K562 (cell line): ENCODE data around the gene OSM. TPM values are rescaled to one million over a fixed set of nuclear protein-coding genes. Genes with fewer than 3 reads are reported as not detected.

Source experiments
- ATAC-seq: fragments of 200-7000 bp; cut with Tn5 transposase; 3 replicates; pipeline ENCODE4 v1.9.1; 2020; ENCODE audit warnings: moderate library complexity
- BruUV-seq: library from RNA; stranded (reverse); fragments of 400-500 nt; replicated peaks from 2 replicates; lab custom pipeline; 2021; lab: Mats Ljungman, UMichigan
- CTCF ChIA-PET: fragments of 300-600 bp; formaldehyde crosslinking; extraction: SDS; loops from one replicate; lab custom pipeline; 2021; ENCODE audit warnings: low intra/inter-chr PET ratio; lab: Yijun Ruan, JAX
- POLR2A ChIA-PET: fragments of 300-600, 350-650 bp; sonication (Branson Sonifier 250); formaldehyde crosslinking; extraction: SDS; loops from one replicate; lab custom pipeline; 2021; ENCODE audit warnings: antibody characterized with exemption, inconsistent platforms; lab: Yijun Ruan, JAX
- DNase-seq, 4 experiments: peaks; one replicate each; pipeline versions ENCODE4 v3.0.0 to v3.0.0-alpha.2; 2011 to 2018; ENCODE audit warnings: low spot score in 3 of 4, mixed read lengths in 3 of 4; ENCODE audit errors: extremely low read depth in 1 of 4
- FAIRE-seq: peaks from 2 replicates; lab custom pipeline; 2011; peaks lifted over from hg19 to GRCh38; lab: Jason Lieb, UNC
- H2AFZ ChIP-seq: 2 replicates; pipeline ENCODE4 v1.6.0; 2011; ENCODE audit warnings: low read depth, low read length, control low read depth, inconsistent platforms
- H3K27ac ChIP-seq: fragments of 200-600 bp; 3 replicates; pipeline ENCODE4 v1.8.0; 2011; ENCODE audit warnings: low read depth, mild to moderate bottlenecking, control low read depth, inconsistent platforms, low read length, moderate library complexity, mixed read lengths; ENCODE audit errors: extremely low read depth
- H3K27me3 ChIP-seq, 2 experiments: fragments of 300-600 bp in 1 of 2; 2 replicates in 1 of 2; 3 replicates in 1 of 2; pipeline versions ENCODE4 v1.6.0 to v1.8.0; 2011; ENCODE audit warnings: inconsistent platforms in 2 of 2, low read length in 2 of 2, mild to moderate bottlenecking in 1 of 2, mixed read lengths in 1 of 2, moderate library complexity in 1 of 2; ENCODE audit not compliant: control insufficient read depth in 2 of 2, insufficient read depth in 2 of 2
- H3K36me3 ChIP-seq: fragments of 300-600 bp; 3 replicates; pipeline ENCODE4 v1.8.0; 2011; ENCODE audit warnings: mild to moderate bottlenecking, low read length, inconsistent platforms; ENCODE audit not compliant: control insufficient read depth, insufficient read depth
- H3K4me1 ChIP-seq, 2 experiments: fragments of 200-600 bp in 1 of 2; replicated peaks in 1 of 2; 2 replicates in 1 of 2; 3 replicates in 1 of 2; pipeline versions ENCODE4 v1.5.1 to v1.8.0; 2011; ENCODE audit warnings: inconsistent platforms in 2 of 2, low read length in 2 of 2, mild to moderate bottlenecking in 1 of 2, mixed read lengths in 1 of 2, moderate library complexity in 1 of 2; ENCODE audit not compliant: control insufficient read depth in 2 of 2, insufficient read depth in 2 of 2
- H3K4me2 ChIP-seq: 2 replicates; pipeline ENCODE4 v1.6.1; 2011; ENCODE audit warnings: low read length, control low read depth, inconsistent platforms, mixed read lengths; ENCODE audit not compliant: insufficient read depth
- H3K4me3 ChIP-seq: fragments of 200-600 bp; sonication (generic), shearing (Covaris generic); 2 replicates; pipeline ENCODE4 v1.5.1; 2016; ENCODE audit warnings: control low read depth, inconsistent platforms
- H3K79me2 ChIP-seq: fragments of 200-600 bp; 3 replicates; pipeline ENCODE4 v1.8.0; 2011; ENCODE audit warnings: low read length, inconsistent platforms; ENCODE audit not compliant: control insufficient read depth, insufficient read depth
- H3K9ac ChIP-seq, 2 experiments: 2 replicates each; pipeline versions ENCODE4 v1.6.0 to v1.6.1; 2011; ENCODE audit warnings: low read depth in 2 of 2, low read length in 2 of 2, control low read depth in 1 of 2, inconsistent platforms in 1 of 2, mild to moderate bottlenecking in 1 of 2, mixed read lengths in 1 of 2; ENCODE audit not compliant: insufficient read depth in 1 of 2
- H3K9me1 ChIP-seq: one replicate; pipeline ENCODE4 v1.6.0; 2011; ENCODE audit warnings: inconsistent platforms, mild to moderate bottlenecking, low read length, moderate library complexity; ENCODE audit not compliant: control insufficient read depth, insufficient read depth
- H3K9me3 ChIP-seq: replicated peaks from 2 replicates; pipeline ENCODE4 v1.5.1; 2011; ENCODE audit warnings: low read depth, low read length, inconsistent platforms; ENCODE audit not compliant: control insufficient read depth, insufficient read depth
- H4K20me1 ChIP-seq: replicated peaks from 2 replicates; pipeline ENCODE4 v1.6.1; 2011; ENCODE audit warnings: low read length, inconsistent platforms, mixed read lengths; ENCODE audit not compliant: control insufficient read depth, insufficient read depth
- BCOR ChIP-seq: fragments of 450-650 bp; IDR thresholded peaks from 2 replicates; pipeline ENCODE4 v1.6.1; 2016
- CBFB ChIP-seq: sonication (generic); formaldehyde crosslinking; IDR thresholded peaks from 2 replicates; pipeline ENCODE4 v1.4.0; 2020; ENCODE audit warnings: mild to moderate bottlenecking, missing genetic modification reagents
- CBX3 ChIP-seq, 2 experiments: IDR thresholded peaks; 1 replicate in 1 of 2; 2 replicates in 1 of 2; pipeline ENCODE4 v1.6.1; 2012; ENCODE audit warnings: inconsistent platforms in 2 of 2, low read length in 2 of 2, borderline replicate concordance in 1 of 2, control low read depth in 1 of 2
- CCAR2 ChIP-seq: fragments of 200-400 bp; formaldehyde crosslinking; IDR thresholded peaks from 2 replicates; pipeline ENCODE4 v1.6.1; 2017; ENCODE audit warnings: mild to moderate bottlenecking, low read depth, low read length
- CHD4 ChIP-seq: fragments of 200-600 bp; sonication (generic); IDR thresholded peaks from 3 replicates; pipeline ENCODE4 v1.6.1; 2012; ENCODE audit warnings: low read depth, mild to moderate bottlenecking, mixed read lengths, low read length, inconsistent platforms; ENCODE audit not compliant: insufficient read depth, insufficient replicate concordance, poor library complexity, severe bottlenecking
- CREBBP ChIP-seq: IDR thresholded peaks from one replicate; pipeline ENCODE4 v1.6.1; 2012; ENCODE audit warnings: low read depth, mild to moderate bottlenecking, control low read depth, inconsistent platforms, low read length
- FOXK1 ChIP-seq: sonication (generic); formaldehyde crosslinking; IDR thresholded peaks from 2 replicates; pipeline ENCODE4 v1.8.0; 2022; ENCODE audit warnings: missing genetic modification reagents, mild to moderate bottlenecking, borderline replicate concordance
- MAFG ChIP-seq: fragments of 450-650 bp; conservative IDR thresholded peaks from 2 replicates; pipeline ENCODE4 v1.6.1; 2016; ENCODE audit warnings: missing genetic modification characterization, missing compliant biosample characterization
- NBN ChIP-seq: fragments of 450-650 bp; IDR thresholded peaks from 2 replicates; pipeline ENCODE4 v1.6.1; 2016; ENCODE audit warnings: low read depth, mild to moderate bottlenecking
- NFE2L1 ChIP-seq: fragments of 450-650 bp; IDR thresholded peaks from 2 replicates; pipeline ENCODE4 v1.6.1; 2016; ENCODE audit warnings: missing genetic modification characterization, low read depth, mild to moderate bottlenecking, missing compliant biosample characterization, moderate library complexity, borderline replicate concordance
- RFX1 ChIP-seq: fragments of 450-650 bp; IDR thresholded peaks from 2 replicates; pipeline ENCODE4 v1.6.1; 2016; ENCODE audit warnings: mild to moderate bottlenecking, moderate library complexity
- SMC3 ChIP-seq: conservative IDR thresholded peaks from 2 replicates; pipeline ENCODE4 v1.6.1; 2011; ENCODE audit warnings: low read depth, low read length, improper control_type of control experiment; ENCODE audit not compliant: insufficient read depth
- SRSF1 ChIP-seq: fragments of 200-400 bp; formaldehyde crosslinking; IDR thresholded peaks from 2 replicates; pipeline ENCODE4 v1.6.1; 2017; ENCODE audit warnings: mild to moderate bottlenecking, low read depth, low read length, moderate library complexity
- TEAD4 ChIP-seq, 2 experiments: sonication (generic) in 1 of 2; formaldehyde crosslinking in 1 of 2; IDR thresholded peaks; 2 replicates each; pipeline versions ENCODE4 v1.6.1 to v1.8.0; 2012 to 2022; ENCODE audit warnings: borderline replicate concordance in 1 of 2, inconsistent platforms in 1 of 2, low read length in 1 of 2, mild to moderate bottlenecking in 1 of 2, missing genetic modification reagents in 1 of 2
- WHSC1 ChIP-seq: IDR thresholded peaks from one replicate; pipeline ENCODE4 v1.6.1; 2012; ENCODE audit warnings: low read length, control low read depth, inconsistent platforms
- ZNF239 ChIP-seq: fragments of 250-450 bp; sonication (Bioruptor Pico); IDR thresholded peaks from 2 replicates; pipeline ENCODE4 v1.4.0; 2020; ENCODE audit warnings: mild to moderate bottlenecking
- ZNF324 ChIP-seq: fragments of 250-450 bp; sonication (Bioruptor Pico); IDR thresholded peaks from 2 replicates; pipeline ENCODE4 v1.4.0; 2020; ENCODE audit warnings: mild to moderate bottlenecking
- ZNF764 ChIP-seq: fragments of 250-450 bp; sonication (Bioruptor Pico); IDR thresholded peaks from 2 replicates; pipeline ENCODE4 v1.4.0; 2020; ENCODE audit warnings: low read depth, mild to moderate bottlenecking, moderate library complexity
- ZSCAN29 ChIP-seq: fragments of 450-650 bp; IDR thresholded peaks from 2 replicates; pipeline ENCODE4 v1.6.1; 2017
- WGBS: fragments of 100-300 bp; shearing (Covaris generic); methylation state at CpG from one replicate; pipeline ENCODE4 v1.1.6; 2016; ENCODE audit warnings: low coverage, mixed read lengths; ENCODE audit not compliant: insufficient coverage; ENCODE audit errors: missing lambda C conversion rate; 5-methylcytosine and 5-hydroxymethylcytosine counted together
- in situ Hi-C: fragments of 300-500 bp; cut with MboI; formaldehyde crosslinking; loops from 4 replicates; pipeline ENCODE4 v1.15.0; 2018; ENCODE audit warnings: inconsistent platforms, mixed read lengths
- intact Hi-C: fragments of 100-400 bp; cut with micrococcal nuclease; formaldehyde crosslinking; loops from 2 replicates; pipeline ENCODE4 v1.14.2; 2022
- polyA plus RNA-seq, 8 experiments: library from polyadenylated mRNA; depleted of rRNA in 4 of 8; stranded (reverse) in 5 of 8; unstranded in 3 of 8; fragments of >200 nt; fragmentation: Nextera tagmentation in 2 of 8; fragmentation: Illumina TruSeq in 1 of 8; extraction: Ambion mirVana in 2 of 8; extraction: Trizol in 1 of 8; gene quantifications; 2 replicates each; pipeline versions ENCODE4 v1.2.1 to v1.2.3, GENCODE V29; 2011 to 2014; ENCODE audit warnings: inconsistent platforms in 1 of 8, missing spikeins in 1 of 8
- total RNA-seq, 7 experiments: library from RNA; depleted of rRNA in 6 of 7; stranded (reverse); fragments of >200 nt in 6 of 7; fragmentation: Illumina TruSeq in 2 of 7; extraction: Trizol in 2 of 7; gene quantifications; 2 replicates each; pipeline versions ENCODE4 v1.2.1 to v1.2.3, GENCODE V29; 2011 to 2021; ENCODE audit warnings: low replicate concordance in 1 of 7
- TF ChIP-seq, protein P1 (sequence below): fragments of 150-350 bp; IDR thresholded peaks from 2 replicates; pipeline ENCODE4 v1.6.1; 2014; ENCODE audit warnings: low read depth, mild to moderate bottlenecking, low read length, borderline replicate concordance

The OSM gene
- total and polyA plus RNA-seq, 9 of the 15 experiments (the other 6 are each of a cell fraction or from before 2014, with no cell fraction given), result 0.22 TPM; not detected in 8

- ChIA-PET POLR2A (interaction anchor here (0.8 to 1.9 kb wide), 2 partner anchors 14 to 280 kb away, joined by 3 to 6 read pairs; no protein-coding TSS in a partner anchor), CTCF (no interaction called here)
- Histone ChIP-seq H3K4me1 (peaks cover 5 to 39% of the 10 kb centered on the region in 2 experiments; a peak in 4 of 5 replicates), H3K36me3 (peaks cover 10% of the 10 kb centered on the region; the same call in 1 of the 3 replicates), H3K9me1 (no peaks in the 10 kb centered on the region), H3K4me3 (no peak overlapping the region), H3K9me3 (no peaks in the 10 kb centered on the region), H3K27me3 (no peaks in the 10 kb centered on the region), H3K27ac (no peak overlapping the region; the same call in 2 of the 3 replicates), H3K9ac (no peak overlapping the region), H2AFZ (no peak overlapping the region), H3K4me2 (no peak overlapping the region), H4K20me1 (no peaks in the 10 kb centered on the region; the same call in 1 of the 2 replicates), H3K79me2 (peaks cover 10% of the 10 kb centered on the region)
- ATAC-seq (no peak), DNase-seq (no peak), FAIRE-seq (no peak)
- no TSS peak for BruUV-seq
- in situ Hi-C loops (no loop called here), intact Hi-C loops (no loop called here)
- WGBS, result 20% methylated on average over 1 of the region's 1 CpG
- TF ChIP-seq TEAD4 (IDR thresholded peaks at IDR 0.05; ENCODE audit: low read length) (no peak), TEAD4 (CRISPR knock-in tag; IDR thresholded peaks at IDR 0.05; ENCODE audit: borderline replicate concordance) (no peak), BCOR (no peak), MAFG (tag) (no peak), CBFB (CRISPR knock-in tag) (no peak), ZNF764 (no peak), FOXK1 (CRISPR knock-in tag) (no peak), CCAR2 (no peak), ZSCAN29 (no peak), CHD4 (no peak), RFX1 (no peak), NBN (no peak), CBX3 (IDR thresholded peaks at IDR 0.05; ENCODE audit: borderline replicate concordance in 1 of 2, low read length in 2 of 2) (no peak), SMC3 (no peak), WHSC1 (no peak), ZNF324 (CRISPR knock-in tag) (no peak), NFE2L1 (tag) (no peak), SRSF1 (no peak), CREBBP (no peak), ZNF239 (CRISPR knock-in tag) (no peak)
- TF ChIP-seq, protein P1, sequence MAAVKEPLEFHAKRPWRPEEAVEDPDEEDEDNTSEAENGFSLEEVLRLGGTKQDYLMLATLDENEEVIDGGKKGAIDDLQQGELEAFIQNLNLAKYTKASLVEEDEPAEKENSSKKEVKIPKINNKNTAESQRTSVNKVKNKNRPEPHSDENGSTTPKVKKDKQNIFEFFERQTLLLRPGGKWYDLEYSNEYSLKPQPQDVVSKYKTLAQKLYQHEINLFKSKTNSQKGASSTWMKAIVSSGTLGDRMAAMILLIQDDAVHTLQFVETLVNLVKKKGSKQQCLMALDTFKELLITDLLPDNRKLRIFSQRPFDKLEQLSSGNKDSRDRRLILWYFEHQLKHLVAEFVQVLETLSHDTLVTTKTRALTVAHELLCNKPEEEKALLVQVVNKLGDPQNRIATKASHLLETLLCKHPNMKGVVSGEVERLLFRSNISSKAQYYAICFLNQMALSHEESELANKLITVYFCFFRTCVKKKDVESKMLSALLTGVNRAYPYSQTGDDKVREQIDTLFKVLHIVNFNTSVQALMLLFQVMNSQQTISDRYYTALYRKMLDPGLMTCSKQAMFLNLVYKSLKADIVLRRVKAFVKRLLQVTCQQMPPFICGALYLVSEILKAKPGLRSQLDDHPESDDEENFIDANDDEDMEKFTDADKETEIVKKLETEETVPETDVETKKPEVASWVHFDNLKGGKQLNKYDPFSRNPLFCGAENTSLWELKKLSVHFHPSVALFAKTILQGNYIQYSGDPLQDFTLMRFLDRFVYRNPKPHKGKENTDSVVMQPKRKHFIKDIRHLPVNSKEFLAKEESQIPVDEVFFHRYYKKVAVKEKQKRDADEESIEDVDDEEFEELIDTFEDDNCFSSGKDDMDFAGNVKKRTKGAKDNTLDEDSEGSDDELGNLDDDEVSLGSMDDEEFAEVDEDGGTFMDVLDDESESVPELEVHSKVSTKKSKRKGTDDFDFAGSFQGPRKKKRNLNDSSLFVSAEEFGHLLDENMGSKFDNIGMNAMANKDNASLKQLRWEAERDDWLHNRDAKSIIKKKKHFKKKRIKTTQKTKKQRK, result no peak
Measured at GRCh38 chr22:30306627-30307011, 40.0 kb upstream of the OSM start.
